Measurements from ENCODE around the gene CRYL1. TPM values are rescaled to one million over a fixed set of nuclear protein-coding genes. Genes with fewer than 3 reads are reported as not detected.

CRYL1 gene
- total RNA-seq, 4 donors from 2014 or later = 75.0 to 188 (median 145) TPM

GRCh38 chr13:20487927-20488326 is 37.7 kb downstream of the CRYL1 start:
- no peaks in the 10 kb centered on the region for H3K36me3 ChIP-seq
- H3K9me3 ChIP-seq = no peaks in the 10 kb centered on the region
- no peak overlapping the region for H3K4me3 ChIP-seq
- H3K4me1 ChIP-seq = no peaks in the 10 kb centered on the region
- in situ Hi-C loops (cut with MboI; ENCODE audit: low pct_ligation_motif_present in 1 of 4, low pct_unique_long_range_greater_than_20kb in 1 of 4, low sequenced_read_pairs in 3 of 4) (loop anchor here in 3 of 4 donors (10.0 to 25.0 kb wide), 5 partner anchors 224 to 424 kb away; partner anchors contain the start of genes GJB2 (in 3 of the 3), IL17D (in 1 of the 3) and XPO4 (in 1 of the 3)), intact Hi-C loops (cut with DNase I; ENCODE audit: low total_unique reads) (no loop called here)
- WGBS, 2 donors (ENCODE audit: low coverage in 1 of 2) = 78 to 84% methylated on average over 1 to 3 of the region's 3 CpGs
- TF ChIP-seq POLR2A (IDR thresholded peaks at IDR 0.05) = no peak
- TF ChIP-seq EP300 (IDR thresholded peaks at IDR 0.05; ENCODE audit: low read depth) = no peak
- no peak for TF ChIP-seq CTCF (IDR thresholded peaks at IDR 0.05)
- no peak for TF ChIP-seq POLR2AphosphoS5 (IDR thresholded peaks at IDR 0.05)
- H3K27me3 ChIP-seq = no peaks in the 10 kb centered on the region
- no peak overlapping the region for H3K27ac ChIP-seq
- DNase-seq = no peak

- DNase-seq = no peak
- in situ Hi-C loops (cut with MboI; ENCODE audit: low pct_ligation_motif_present in 1 of 4, low pct_unique_long_range_greater_than_20kb in 1 of 4, low sequenced_read_pairs in 3 of 4) = loop anchor here in 3 of 4 donors (10.0 to 25.0 kb wide), 5 partner anchors 230 to 430 kb away; partner anchors contain the start of genes GJB2 (in 3 of the 3), IL17D (in 1 of the 3) and XPO4 (in 1 of the 3)
- H3K27me3 ChIP-seq = no peaks in the 10 kb centered on the region
- no peak overlapping the region for H3K4me3 ChIP-seq
- no peaks in the 10 kb centered on the region for H3K9me3 ChIP-seq
- intact Hi-C loops (cut with DNase I; ENCODE audit: low total_unique reads) = no loop called here
- H3K36me3 ChIP-seq = no peaks in the 10 kb centered on the region
- H3K4me1 ChIP-seq = no peaks in the 10 kb centered on the region
- H3K27ac ChIP-seq = no peak overlapping the region
- no peak for TF ChIP-seq EP300 (IDR thresholded peaks at IDR 0.05; ENCODE audit: low read depth)
- no peak for TF ChIP-seq CTCF (IDR thresholded peaks at IDR 0.05)
- TF ChIP-seq POLR2A (IDR thresholded peaks at IDR 0.05) = no peak
- TF ChIP-seq POLR2AphosphoS5 (IDR thresholded peaks at IDR 0.05) = no peak
- 87 to 91% methylated on average over 6 of the region's 6 CpGs for WGBS, 2 donors (ENCODE audit: low coverage in 1 of 2)
Observed at GRCh38 chr13:20482787-20483186, 42.9 kb downstream of the CRYL1 start.

GRCh38 chr13:20482275-20482761 is 43.3 kb downstream of the CRYL1 start:
- no peak overlapping the region for H3K27ac ChIP-seq

DNA sequence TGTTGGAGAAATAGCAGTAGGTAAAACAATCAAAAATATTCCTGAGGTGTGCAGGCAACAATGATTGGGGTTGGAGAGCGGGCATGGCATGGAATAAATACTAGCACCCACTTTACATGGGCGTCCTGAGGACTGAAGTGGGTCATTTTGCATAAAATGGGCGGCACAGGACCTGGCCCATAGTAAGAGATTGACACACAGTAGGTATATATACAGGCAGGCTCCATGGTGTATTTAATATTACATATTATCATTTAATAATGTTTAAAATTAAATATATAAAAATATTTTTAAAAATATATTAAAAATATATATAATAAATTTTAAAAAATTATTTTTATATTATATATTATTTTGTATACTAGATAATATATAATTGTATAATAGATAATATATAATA is 48.3 kb downstream of the CRYL1 start:
- TF ChIP-seq EP300 (IDR thresholded peaks at IDR 0.05; ENCODE audit: low read depth) (no peak), POLR2A (IDR thresholded peaks at IDR 0.05) (no peak), CTCF (IDR thresholded peaks at IDR 0.05) (no peak), POLR2AphosphoS5 (IDR thresholded peaks at IDR 0.05) (no peak)
- intact Hi-C loops (cut with DNase I; ENCODE audit: low total_unique reads) = no loop called here
- 96 to 97% methylated on average over 3 of the region's 3 CpGs for WGBS, 2 donors (ENCODE audit: low coverage in 1 of 2)
- in situ Hi-C loops (cut with MboI; ENCODE audit: low pct_ligation_motif_present in 1 of 4, low pct_unique_long_range_greater_than_20kb in 1 of 4, low sequenced_read_pairs in 3 of 4) = loop anchor here in 3 of 4 donors (25.0 kb wide), 4 partner anchors 235 to 435 kb away; partner anchors contain the start of genes GJB2 (in 2 of the 3), IL17D (in 1 of the 3) and XPO4 (in 1 of the 3)
- Histone ChIP-seq H3K9me3 (no peaks in the 10 kb centered on the region), H3K4me1 (no peaks in the 10 kb centered on the region), H3K36me3 (no peaks in the 10 kb centered on the region), H3K27me3 (no peaks in the 10 kb centered on the region), H3K27ac (no peak overlapping the region), H3K4me3 (no peak overlapping the region)
- DNase-seq = no peak

More at GRCh38 chr13:20482275-20482761, 43.3 kb downstream of the CRYL1 start:
- in situ Hi-C loops (cut with MboI; ENCODE audit: low pct_ligation_motif_present in 1 of 4, low pct_unique_long_range_greater_than_20kb in 1 of 4, low sequenced_read_pairs in 3 of 4) = loop anchor here in 3 of 4 donors (10.0 to 25.0 kb wide), 5 partner anchors 230 to 430 kb away; partner anchors contain the start of genes GJB2 (in 3 of the 3), IL17D (in 1 of the 3) and XPO4 (in 1 of the 3)
- Histone ChIP-seq H3K4me1 (no peaks in the 10 kb centered on the region), H3K36me3 (no peaks in the 10 kb centered on the region), H3K4me3 (no peak overlapping the region), H3K27me3 (no peaks in the 10 kb centered on the region), H3K9me3 (no peaks in the 10 kb centered on the region)
- intact Hi-C loops (cut with DNase I; ENCODE audit: low total_unique reads) = no loop called here
- no peak for DNase-seq
- 81 to 89% methylated on average over 6 to 11 of the region's 11 CpGs for WGBS, 2 donors (ENCODE audit: low coverage in 1 of 2)
- no peak for TF ChIP-seq CTCF (IDR thresholded peaks at IDR 0.05)
- TF ChIP-seq EP300 (IDR thresholded peaks at IDR 0.05; ENCODE audit: low read depth) = no peak
- no peak for TF ChIP-seq POLR2AphosphoS5 (IDR thresholded peaks at IDR 0.05)
- no peak for TF ChIP-seq POLR2A (IDR thresholded peaks at IDR 0.05)

Measured in transverse colon (tissue), 4 donors.